ENCODE data around the gene PRKCE. TPM values are rescaled to one million over a fixed set of nuclear protein-coding genes. Genes with fewer than 3 reads are reported as not detected.

Gene PRKCE
- total and polyA plus RNA-seq, 2 of the 8 experiments (the other 6 are each of a cell fraction or from before 2014, with no cell fraction given): 0.54 to 2.1 TPM

DNA sequence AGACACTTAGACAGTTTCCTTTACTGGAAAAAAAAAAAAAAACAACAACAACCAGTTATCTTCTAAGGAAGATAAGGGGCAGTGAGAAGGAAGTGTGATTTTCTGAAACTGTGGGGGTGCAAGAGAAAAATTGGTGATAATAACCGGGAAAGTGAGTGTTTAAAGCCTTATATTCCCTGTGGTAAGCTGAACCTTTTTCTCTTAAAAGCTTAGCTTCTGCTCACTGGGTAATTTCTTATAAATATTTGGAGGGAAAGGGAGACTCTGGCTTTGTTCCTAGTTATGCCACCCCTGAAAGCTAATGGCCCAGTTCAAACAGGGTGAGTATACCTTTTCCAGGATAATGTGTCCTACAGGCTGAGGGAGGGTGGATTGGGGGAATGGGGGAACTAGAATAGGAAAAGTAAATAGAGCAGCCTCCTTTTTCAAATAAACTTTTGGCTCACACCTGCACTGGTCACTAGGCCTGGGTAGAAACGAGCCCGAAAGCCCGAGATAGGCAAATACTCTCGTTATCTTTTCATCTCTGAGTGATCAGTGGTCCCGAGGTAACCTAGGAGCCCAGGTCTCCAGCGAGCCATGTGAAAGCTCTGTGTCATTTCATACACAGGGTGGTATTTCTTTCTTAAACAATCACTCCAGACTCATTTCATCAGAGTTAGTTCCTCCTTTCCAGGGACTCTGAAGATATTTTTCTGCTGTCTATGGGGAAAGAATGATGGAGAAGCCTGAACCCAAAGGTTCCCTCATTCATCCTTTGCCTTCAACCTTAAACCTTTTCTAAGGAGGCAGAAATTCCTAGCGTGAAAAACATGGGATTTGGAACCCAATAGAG lies 24.9 kb upstream of the PRKCE start (continued):
- TF ChIP-seq, protein P1, sequence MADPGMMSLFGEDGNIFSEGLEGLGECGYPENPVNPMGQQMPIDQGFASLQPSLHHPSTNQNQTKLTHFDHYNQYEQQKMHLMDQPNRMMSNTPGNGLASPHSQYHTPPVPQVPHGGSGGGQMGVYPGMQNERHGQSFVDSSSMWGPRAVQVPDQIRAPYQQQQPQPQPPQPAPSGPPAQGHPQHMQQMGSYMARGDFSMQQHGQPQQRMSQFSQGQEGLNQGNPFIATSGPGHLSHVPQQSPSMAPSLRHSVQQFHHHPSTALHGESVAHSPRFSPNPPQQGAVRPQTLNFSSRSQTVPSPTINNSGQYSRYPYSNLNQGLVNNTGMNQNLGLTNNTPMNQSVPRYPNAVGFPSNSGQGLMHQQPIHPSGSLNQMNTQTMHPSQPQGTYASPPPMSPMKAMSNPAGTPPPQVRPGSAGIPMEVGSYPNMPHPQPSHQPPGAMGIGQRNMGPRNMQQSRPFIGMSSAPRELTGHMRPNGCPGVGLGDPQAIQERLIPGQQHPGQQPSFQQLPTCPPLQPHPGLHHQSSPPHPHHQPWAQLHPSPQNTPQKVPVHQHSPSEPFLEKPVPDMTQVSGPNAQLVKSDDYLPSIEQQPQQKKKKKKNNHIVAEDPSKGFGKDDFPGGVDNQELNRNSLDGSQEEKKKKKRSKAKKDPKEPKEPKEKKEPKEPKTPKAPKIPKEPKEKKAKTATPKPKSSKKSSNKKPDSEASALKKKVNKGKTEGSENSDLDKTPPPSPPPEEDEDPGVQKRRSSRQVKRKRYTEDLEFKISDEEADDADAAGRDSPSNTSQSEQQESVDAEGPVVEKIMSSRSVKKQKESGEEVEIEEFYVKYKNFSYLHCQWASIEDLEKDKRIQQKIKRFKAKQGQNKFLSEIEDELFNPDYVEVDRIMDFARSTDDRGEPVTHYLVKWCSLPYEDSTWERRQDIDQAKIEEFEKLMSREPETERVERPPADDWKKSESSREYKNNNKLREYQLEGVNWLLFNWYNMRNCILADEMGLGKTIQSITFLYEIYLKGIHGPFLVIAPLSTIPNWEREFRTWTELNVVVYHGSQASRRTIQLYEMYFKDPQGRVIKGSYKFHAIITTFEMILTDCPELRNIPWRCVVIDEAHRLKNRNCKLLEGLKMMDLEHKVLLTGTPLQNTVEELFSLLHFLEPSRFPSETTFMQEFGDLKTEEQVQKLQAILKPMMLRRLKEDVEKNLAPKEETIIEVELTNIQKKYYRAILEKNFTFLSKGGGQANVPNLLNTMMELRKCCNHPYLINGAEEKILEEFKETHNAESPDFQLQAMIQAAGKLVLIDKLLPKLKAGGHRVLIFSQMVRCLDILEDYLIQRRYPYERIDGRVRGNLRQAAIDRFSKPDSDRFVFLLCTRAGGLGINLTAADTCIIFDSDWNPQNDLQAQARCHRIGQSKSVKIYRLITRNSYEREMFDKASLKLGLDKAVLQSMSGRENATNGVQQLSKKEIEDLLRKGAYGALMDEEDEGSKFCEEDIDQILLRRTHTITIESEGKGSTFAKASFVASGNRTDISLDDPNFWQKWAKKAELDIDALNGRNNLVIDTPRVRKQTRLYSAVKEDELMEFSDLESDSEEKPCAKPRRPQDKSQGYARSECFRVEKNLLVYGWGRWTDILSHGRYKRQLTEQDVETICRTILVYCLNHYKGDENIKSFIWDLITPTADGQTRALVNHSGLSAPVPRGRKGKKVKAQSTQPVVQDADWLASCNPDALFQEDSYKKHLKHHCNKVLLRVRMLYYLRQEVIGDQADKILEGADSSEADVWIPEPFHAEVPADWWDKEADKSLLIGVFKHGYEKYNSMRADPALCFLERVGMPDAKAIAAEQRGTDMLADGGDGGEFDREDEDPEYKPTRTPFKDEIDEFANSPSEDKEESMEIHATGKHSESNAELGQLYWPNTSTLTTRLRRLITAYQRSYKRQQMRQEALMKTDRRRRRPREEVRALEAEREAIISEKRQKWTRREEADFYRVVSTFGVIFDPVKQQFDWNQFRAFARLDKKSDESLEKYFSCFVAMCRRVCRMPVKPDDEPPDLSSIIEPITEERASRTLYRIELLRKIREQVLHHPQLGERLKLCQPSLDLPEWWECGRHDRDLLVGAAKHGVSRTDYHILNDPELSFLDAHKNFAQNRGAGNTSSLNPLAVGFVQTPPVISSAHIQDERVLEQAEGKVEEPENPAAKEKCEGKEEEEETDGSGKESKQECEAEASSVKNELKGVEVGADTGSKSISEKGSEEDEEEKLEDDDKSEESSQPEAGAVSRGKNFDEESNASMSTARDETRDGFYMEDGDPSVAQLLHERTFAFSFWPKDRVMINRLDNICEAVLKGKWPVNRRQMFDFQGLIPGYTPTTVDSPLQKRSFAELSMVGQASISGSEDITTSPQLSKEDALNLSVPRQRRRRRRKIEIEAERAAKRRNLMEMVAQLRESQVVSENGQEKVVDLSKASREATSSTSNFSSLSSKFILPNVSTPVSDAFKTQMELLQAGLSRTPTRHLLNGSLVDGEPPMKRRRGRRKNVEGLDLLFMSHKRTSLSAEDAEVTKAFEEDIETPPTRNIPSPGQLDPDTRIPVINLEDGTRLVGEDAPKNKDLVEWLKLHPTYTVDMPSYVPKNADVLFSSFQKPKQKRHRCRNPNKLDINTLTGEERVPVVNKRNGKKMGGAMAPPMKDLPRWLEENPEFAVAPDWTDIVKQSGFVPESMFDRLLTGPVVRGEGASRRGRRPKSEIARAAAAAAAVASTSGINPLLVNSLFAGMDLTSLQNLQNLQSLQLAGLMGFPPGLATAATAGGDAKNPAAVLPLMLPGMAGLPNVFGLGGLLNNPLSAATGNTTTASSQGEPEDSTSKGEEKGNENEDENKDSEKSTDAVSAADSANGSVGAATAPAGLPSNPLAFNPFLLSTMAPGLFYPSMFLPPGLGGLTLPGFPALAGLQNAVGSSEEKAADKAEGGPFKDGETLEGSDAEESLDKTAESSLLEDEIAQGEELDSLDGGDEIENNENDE (IDR thresholded peaks at IDR 0.05; ENCODE audit: insufficient replicate concordance, low read length): no peak
- no peak for TF ChIP-seq CEBPB (IDR thresholded peaks at IDR 0.05; ENCODE audit: low read depth, low read length)
